Choroid plexus epithelial cell (primary cell): Measurements from ENCODE around the gene UXS1.
A peak's percentile ranks its signal among the peaks of the same experiment; 100 is the strongest.

ENCODE experiments used
- DNase-seq: peaks from one replicate; pipeline ENCODE4 v3.0.0-alpha.2; 2010; ENCODE audit warnings: low read depth
- H3K4me3 ChIP-seq: 2 replicates; pipeline ENCODE4 v1.5.1; 2011; ENCODE audit warnings: low read depth, mild to moderate bottlenecking, control low read depth, low read length, moderate library complexity
- TF ChIP-seq, protein P1 (sequence below): conservative IDR thresholded peaks from 2 replicates; pipeline ENCODE4 v1.5.1; 2011; ENCODE audit warnings: low read depth, mild to moderate bottlenecking, control low read depth, inconsistent platforms, low read length, moderate library complexity

The UXS1 gene

GRCh38 chr2:106126295-106126694, 67.8 kb downstream of the UXS1 start:
- no peak for DNase-seq
- H3K4me3 ChIP-seq, result no peak overlapping the region
- TF ChIP-seq, protein P1, sequence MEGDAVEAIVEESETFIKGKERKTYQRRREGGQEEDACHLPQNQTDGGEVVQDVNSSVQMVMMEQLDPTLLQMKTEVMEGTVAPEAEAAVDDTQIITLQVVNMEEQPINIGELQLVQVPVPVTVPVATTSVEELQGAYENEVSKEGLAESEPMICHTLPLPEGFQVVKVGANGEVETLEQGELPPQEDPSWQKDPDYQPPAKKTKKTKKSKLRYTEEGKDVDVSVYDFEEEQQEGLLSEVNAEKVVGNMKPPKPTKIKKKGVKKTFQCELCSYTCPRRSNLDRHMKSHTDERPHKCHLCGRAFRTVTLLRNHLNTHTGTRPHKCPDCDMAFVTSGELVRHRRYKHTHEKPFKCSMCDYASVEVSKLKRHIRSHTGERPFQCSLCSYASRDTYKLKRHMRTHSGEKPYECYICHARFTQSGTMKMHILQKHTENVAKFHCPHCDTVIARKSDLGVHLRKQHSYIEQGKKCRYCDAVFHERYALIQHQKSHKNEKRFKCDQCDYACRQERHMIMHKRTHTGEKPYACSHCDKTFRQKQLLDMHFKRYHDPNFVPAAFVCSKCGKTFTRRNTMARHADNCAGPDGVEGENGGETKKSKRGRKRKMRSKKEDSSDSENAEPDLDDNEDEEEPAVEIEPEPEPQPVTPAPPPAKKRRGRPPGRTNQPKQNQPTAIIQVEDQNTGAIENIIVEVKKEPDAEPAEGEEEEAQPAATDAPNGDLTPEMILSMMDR, result no peak

- DNase-seq, result peak; percentile 37
- TF ChIP-seq, protein P1, result no peak
- H3K4me3 ChIP-seq, result no peak overlapping the region
Measured at GRCh38 chr2:106124905-106125549, 69.1 kb downstream of the UXS1 start.

- DNase-seq, result no peak
- TF ChIP-seq, protein P1, result no peak
- no peak overlapping the region for H3K4me3 ChIP-seq
Measured at GRCh38 chr2:106124106-106124756, 69.9 kb downstream of the UXS1 start.

- no peak overlapping the region for H3K4me3 ChIP-seq
- DNase-seq, result no peak
- TF ChIP-seq, protein P1, result no peak
Measured at GRCh38 chr2:106122157-106122556, 71.9 kb downstream of the UXS1 start.

GRCh38 chr2:106120432-106120831, 73.7 kb downstream of the UXS1 start:
- TF ChIP-seq, protein P1, result no peak
- H3K4me3 ChIP-seq, result no peak overlapping the region
- DNase-seq, result no peak

GRCh38 chr2:106119074-106119473, 75.0 kb downstream of the UXS1 start:
- DNase-seq, result no peak
- TF ChIP-seq, protein P1, result no peak
- no peak overlapping the region for H3K4me3 ChIP-seq
